CD4-positive, CD25-positive, alpha-beta regulatory T cell (primary cell): ENCODE measurements around the gene PTPRE. TPM values are rescaled to one million over a fixed set of nuclear protein-coding genes. Genes with fewer than 3 reads are reported as not detected.

Source experiments
- ATAC-seq, 2 donors: fragments of 150-1000 bp; cut with Tn5 transposase; one replicate each; pipeline ENCODE4 v1.10.0; 2021; ENCODE audit warnings: low read depth in 2 of 2, moderate number of reproducible peaks in 2 of 2, moderate library complexity in 1 of 2
- DNase-seq, 3 donors: peaks; one replicate each; pipeline versions ENCODE4 v3.0.0 to v3.0.0-alpha.2; 2012 to 2022; ENCODE audit warnings: mixed read lengths in 1 of 3
- H3K27ac ChIP-seq: one replicate; pipeline ENCODE4 v1.7.0; 2013; ENCODE audit warnings: mild to moderate bottlenecking, low read length; ENCODE audit not compliant: insufficient read depth, poor library complexity, severe bottlenecking
- H3K27me3 ChIP-seq: one replicate; pipeline ENCODE4 v1.7.0; 2013; ENCODE audit warnings: low read length; ENCODE audit not compliant: control insufficient read depth, insufficient read depth
- H3K36me3 ChIP-seq: one replicate; pipeline ENCODE4 v1.7.0; 2013; ENCODE audit warnings: mild to moderate bottlenecking, low read length, moderate library complexity; ENCODE audit not compliant: control insufficient read depth, insufficient read depth
- H3K4me1 ChIP-seq: 2 replicates; pipeline ENCODE4 v1.7.0; 2013; ENCODE audit warnings: mild to moderate bottlenecking, low read length; ENCODE audit not compliant: insufficient read depth, control insufficient read depth, poor library complexity, severe bottlenecking
- H3K4me3 ChIP-seq: one replicate; pipeline ENCODE4 v1.7.0; 2013; ENCODE audit warnings: low read depth, mild to moderate bottlenecking, low read length, moderate library complexity
- H3K9me3 ChIP-seq, 2 experiments: 1 replicate in 1 of 2; 2 replicates in 1 of 2; pipeline ENCODE4 v1.7.0; 2013; ENCODE audit warnings: low read length in 2 of 2, mild to moderate bottlenecking in 1 of 2, moderate library complexity in 1 of 2; ENCODE audit not compliant: control insufficient read depth in 2 of 2
- H3K27ac Mint-ChIP-seq, 3 donors: one replicate each; pipeline ENCODE4 v1.8.0; 2020 to 2022; ENCODE audit warnings: mild to moderate bottlenecking in 3 of 3, mixed read lengths in 3 of 3, moderate library complexity in 2 of 3
- H3K27me3 Mint-ChIP-seq: one replicate; pipeline ENCODE4 v1.8.0; 2022; ENCODE audit warnings: mild to moderate bottlenecking, mixed read lengths
- H3K36me3 Mint-ChIP-seq: one replicate; pipeline ENCODE4 v1.8.0; 2020; ENCODE audit warnings: mixed read lengths
- H3K4me1 Mint-ChIP-seq, 4 donors: one replicate each; pipeline ENCODE4 v1.8.0; 2020 to 2022; ENCODE audit warnings: mixed read lengths in 4 of 4, mild to moderate bottlenecking in 1 of 4
- H3K4me3 Mint-ChIP-seq, 4 donors: one replicate each; pipeline ENCODE4 v1.8.0; 2020 to 2022; ENCODE audit warnings: mild to moderate bottlenecking in 4 of 4, mixed read lengths in 4 of 4, moderate library complexity in 3 of 4
- H3K9me3 Mint-ChIP-seq, 7 donors: one replicate each; pipeline ENCODE4 v1.8.0; 2020 to 2022; ENCODE audit warnings: mixed read lengths in 7 of 7, mild to moderate bottlenecking in 3 of 7, moderate library complexity in 2 of 7
- polyA plus RNA-seq, 4 donors: library from polyadenylated mRNA; unstranded; fragments of 300-500 nt; fragmentation: Illumina TruSeq; gene quantifications; one replicate each; pipeline ENCODE4 v1.2.3, GENCODE V29; 2021
- total RNA-seq: library from RNA; stranded (reverse); gene quantifications from one replicate; pipeline ENCODE4 v1.2.3, GENCODE V29; 2022

Gene PTPRE
- total and polyA plus RNA-seq, 5 donors from 2014 or later: 10.0 to 63.9 (median 13.7) TPM

DNA sequence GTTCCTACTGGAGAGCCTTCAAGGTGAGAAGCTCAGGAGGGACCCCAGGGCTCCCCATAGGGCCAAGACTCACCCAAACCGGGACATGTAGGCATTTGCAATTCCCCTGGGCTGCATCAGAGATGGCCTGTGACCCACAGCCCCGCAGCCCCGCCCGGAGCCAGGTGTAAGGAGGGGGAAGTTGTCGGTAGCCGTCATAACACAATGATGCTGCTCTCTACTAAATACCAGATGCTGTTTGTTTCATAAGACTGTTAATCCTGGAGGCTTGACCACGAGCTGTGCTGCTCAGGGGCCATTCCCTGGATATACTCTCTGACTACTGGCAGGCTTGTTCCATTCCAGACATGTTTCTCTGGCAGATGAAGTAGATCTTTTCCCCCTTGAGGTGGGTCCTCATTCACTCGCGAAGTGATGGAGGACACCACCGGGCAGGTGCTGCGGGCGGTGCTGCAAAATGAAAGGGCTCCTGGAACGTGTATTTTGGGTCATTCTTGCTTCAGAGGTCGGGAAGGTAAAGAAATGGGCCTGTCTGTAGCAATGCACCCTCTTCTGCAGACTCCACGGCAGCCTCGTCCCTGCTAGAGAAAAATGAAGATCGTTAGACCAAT is 158.2 kb downstream of the PTPRE start:
- ATAC-seq: no peak
- Histone ChIP-seq H3K27ac (peak overlapping the region; percentile 85), H3K4me3 (peak overlapping the region; percentile 62), H3K4me1 (peaks cover 47% of the 10 kb centered on the region), H3K36me3 (peaks cover 51% of the 10 kb centered on the region), H3K9me3 (no peaks in the 10 kb centered on the region), H3K27me3 (no peaks in the 10 kb centered on the region)
- H3K36me3 Mint-ChIP-seq: peaks cover 55% of the 10 kb centered on the region
- H3K9me3 Mint-ChIP-seq: no peaks in the 10 kb centered on the region
- H3K27ac Mint-ChIP-seq: peak overlapping the region; percentile 92 to 99 (median 94)
- H3K27me3 Mint-ChIP-seq: no peaks in the 10 kb centered on the region
- DNase-seq: no peak
- H3K4me1 Mint-ChIP-seq: peaks cover 36 to 75% (median 60%) of the 10 kb centered on the region in 4 donors
- peak overlapping the region; percentile 83 to 88 (median 86) for H3K4me3 Mint-ChIP-seq

DNA sequence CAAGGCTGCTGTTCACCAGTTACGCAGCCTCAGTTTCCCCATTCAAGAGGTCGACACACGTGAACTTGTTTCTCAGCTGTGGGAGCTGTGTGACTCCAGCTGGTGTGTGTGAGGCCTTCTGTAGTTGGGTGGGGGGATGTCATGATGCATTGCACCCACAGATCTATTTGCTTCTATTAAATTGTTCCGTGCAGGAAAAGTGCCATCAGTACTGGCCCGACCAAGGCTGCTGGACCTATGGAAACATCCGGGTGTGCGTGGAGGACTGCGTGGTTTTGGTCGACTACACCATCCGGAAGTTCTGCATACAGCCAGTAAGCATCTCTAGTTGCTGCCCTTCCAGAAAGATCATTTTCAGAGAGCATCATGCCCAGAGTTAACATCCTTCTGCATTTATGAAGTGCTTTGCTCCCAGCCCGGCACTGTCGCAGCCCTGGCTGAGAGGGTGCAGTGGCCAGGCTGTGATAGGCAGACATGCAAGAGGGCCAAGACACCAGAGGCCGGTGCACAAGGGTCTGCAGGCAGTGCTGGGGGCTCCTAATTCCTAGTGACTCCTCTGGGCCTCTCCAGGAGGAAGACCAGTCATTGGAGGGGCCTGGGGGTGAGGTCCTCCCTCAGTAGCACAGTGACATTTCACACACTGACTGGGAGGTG is 159.1 kb downstream of the PTPRE start:
- Mint-ChIP-seq H3K4me3 (peak overlapping the region in 3 of 4 donors; percentile 8 to 87 (median 83)), H3K27ac (peak overlapping the region in 2 of 3 donors; percentile 59 to 92), H3K4me1 (peaks cover 32 to 68% (median 56%) of the 10 kb centered on the region in 4 donors), H3K27me3 (no peaks in the 10 kb centered on the region), H3K36me3 (peaks cover 47% of the 10 kb centered on the region), H3K9me3 (no peaks in the 10 kb centered on the region)
- H3K36me3 ChIP-seq: peaks cover 52% of the 10 kb centered on the region
- H3K4me3 ChIP-seq: no peak overlapping the region
- no peak overlapping the region for H3K27ac ChIP-seq
- DNase-seq: no peak
- no peaks in the 10 kb centered on the region for H3K9me3 ChIP-seq
- H3K27me3 ChIP-seq: no peaks in the 10 kb centered on the region
- no peak for ATAC-seq
- H3K4me1 ChIP-seq: peaks cover 47% of the 10 kb centered on the region

DNA sequence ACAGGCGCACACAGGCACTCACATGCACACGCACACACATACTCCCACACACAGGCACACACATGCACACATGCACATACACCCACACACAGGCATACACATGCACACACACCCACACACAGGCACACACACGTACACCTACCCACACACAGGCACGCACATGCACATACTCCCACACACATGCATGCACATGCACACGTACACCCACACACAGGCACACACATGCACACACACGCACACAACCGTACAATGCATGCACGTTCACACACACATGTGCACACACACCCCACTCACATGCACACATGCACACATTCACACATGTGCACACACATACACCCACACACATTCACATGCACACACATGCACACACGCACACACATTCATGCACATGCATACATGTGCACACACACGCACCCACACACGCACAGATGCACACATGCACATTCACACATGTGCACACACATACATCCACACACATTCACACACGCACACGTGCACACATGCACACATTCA is 160.0 kb downstream of the PTPRE start:
- peaks cover 44% of the 10 kb centered on the region for H3K4me1 ChIP-seq
- no peaks in the 10 kb centered on the region for H3K9me3 ChIP-seq
- Mint-ChIP-seq H3K9me3 (no peaks in the 10 kb centered on the region), H3K27ac (peak overlapping the region in 2 of 3 donors; percentile 81 to 92), H3K4me3 (peak overlapping the region in 2 of 4 donors; percentile 23 to 52), H3K27me3 (no peaks in the 10 kb centered on the region), H3K36me3 (peaks cover 47% of the 10 kb centered on the region), H3K4me1 (peaks cover 30 to 62% (median 52%) of the 10 kb centered on the region in 4 donors)
- H3K4me3 ChIP-seq: no peak overlapping the region
- H3K27me3 ChIP-seq: no peaks in the 10 kb centered on the region
- DNase-seq (no peak), ATAC-seq (no peak)
- peaks cover 56% of the 10 kb centered on the region for H3K36me3 ChIP-seq
- H3K27ac ChIP-seq: no peak overlapping the region

DNA sequence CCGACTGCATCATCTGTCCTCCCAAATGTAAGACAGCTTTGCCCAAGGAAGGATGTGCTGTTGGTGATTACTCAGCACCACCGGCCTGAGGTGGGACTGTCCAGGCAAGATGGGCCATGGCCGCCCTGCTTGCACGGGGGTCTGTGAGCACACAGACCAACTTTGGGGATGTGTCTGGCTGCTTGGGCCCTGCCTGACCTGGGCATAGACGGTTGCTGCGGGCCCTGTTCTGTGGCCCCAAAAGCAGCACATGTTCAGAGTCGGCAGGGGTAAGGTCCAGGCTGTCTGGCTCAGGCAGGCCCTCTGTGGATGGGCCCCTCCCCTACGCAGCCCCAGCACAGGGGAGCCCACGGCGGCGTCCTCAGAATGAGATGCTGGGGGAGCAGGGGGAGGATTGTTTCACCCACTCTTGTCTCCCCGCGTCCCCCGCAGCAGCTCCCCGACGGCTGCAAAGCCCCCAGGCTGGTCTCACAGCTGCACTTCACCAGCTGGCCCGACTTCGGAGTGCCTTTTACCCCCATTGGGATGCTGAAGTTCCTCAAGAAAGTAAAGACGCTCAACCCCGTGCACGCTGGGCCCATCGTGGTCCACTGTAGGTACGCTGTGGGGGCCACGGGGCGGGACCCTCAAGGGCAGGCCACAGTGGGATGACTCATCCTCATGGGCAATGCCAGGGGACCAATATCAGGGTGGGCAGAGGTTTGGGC is 160.9 kb downstream of the PTPRE start:
- Mint-ChIP-seq H3K4me3 (peak overlapping the region in 1 of 4 donors; percentile 23), H3K27me3 (no peaks in the 10 kb centered on the region), H3K4me1 (peaks cover 24 to 52% (median 43%) of the 10 kb centered on the region in 4 donors), H3K36me3 (peaks cover 50% of the 10 kb centered on the region), H3K9me3 (no peaks in the 10 kb centered on the region), H3K27ac (no peak overlapping the region)
- Histone ChIP-seq H3K4me1 (peaks cover 35% of the 10 kb centered on the region), H3K27me3 (no peaks in the 10 kb centered on the region), H3K9me3 (no peaks in the 10 kb centered on the region), H3K36me3 (peaks cover 62% of the 10 kb centered on the region), H3K4me3 (no peak overlapping the region), H3K27ac (no peak overlapping the region)
- DNase-seq: no peak
- ATAC-seq: no peak

DNA sequence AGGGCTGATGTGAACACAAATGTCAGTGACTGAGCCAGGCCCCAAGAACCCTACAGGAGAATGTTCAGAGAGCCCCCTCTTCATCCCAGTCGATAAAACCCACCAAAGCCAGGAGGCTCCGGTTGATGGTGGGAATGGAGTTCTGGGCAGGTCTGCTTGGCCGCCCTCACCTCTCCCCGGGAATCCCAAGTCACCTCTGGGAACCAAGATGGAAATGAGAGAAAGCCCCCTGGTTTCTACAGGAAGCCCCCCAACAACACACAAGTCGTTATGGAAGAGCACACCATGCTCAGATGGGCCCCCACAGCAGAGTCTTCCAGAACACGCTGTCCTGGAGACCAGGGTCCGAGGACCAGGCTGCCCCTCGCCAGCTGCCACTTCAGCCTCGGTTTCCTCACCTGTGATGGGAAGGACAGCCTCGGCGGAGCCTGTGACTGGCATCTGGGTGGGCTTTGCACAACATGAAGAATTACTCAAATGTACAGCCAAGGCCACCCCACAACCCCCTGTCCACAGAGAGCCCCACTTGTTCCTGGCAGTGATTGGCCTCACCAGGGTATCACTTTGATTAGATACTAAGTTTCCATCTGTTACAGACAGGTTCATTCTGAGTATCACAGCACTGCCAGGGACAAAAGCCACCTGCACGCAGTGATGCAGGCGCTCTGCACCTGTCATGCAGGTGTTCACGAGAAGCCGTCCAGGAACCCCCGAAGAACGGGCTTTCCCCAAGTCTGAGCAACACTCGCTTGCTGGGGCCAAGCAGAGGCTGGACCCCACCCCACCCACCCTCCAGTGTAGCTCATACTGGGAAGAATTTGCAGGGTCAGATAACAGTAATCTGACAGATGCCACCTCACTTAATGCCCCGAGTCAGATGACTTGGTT is 161.7 kb downstream of the PTPRE start:
- Mint-ChIP-seq H3K4me1 (peaks cover 21 to 48% (median 35%) of the 10 kb centered on the region in 4 donors), H3K27ac (peak overlapping the region in 2 of 3 donors; percentile 56 to 78), H3K27me3 (no peaks in the 10 kb centered on the region), H3K4me3 (peak overlapping the region in 1 of 4 donors; percentile 34), H3K9me3 (no peaks in the 10 kb centered on the region), H3K36me3 (peaks cover 58% of the 10 kb centered on the region)
- no peaks in the 10 kb centered on the region for H3K27me3 ChIP-seq
- H3K27ac ChIP-seq: no peak overlapping the region
- H3K4me3 ChIP-seq: no peak overlapping the region
- no peaks in the 10 kb centered on the region for H3K9me3 ChIP-seq
- ATAC-seq (no peak), DNase-seq (no peak)
- peaks cover 70% of the 10 kb centered on the region for H3K36me3 ChIP-seq
- peaks cover 27% of the 10 kb centered on the region for H3K4me1 ChIP-seq

DNA sequence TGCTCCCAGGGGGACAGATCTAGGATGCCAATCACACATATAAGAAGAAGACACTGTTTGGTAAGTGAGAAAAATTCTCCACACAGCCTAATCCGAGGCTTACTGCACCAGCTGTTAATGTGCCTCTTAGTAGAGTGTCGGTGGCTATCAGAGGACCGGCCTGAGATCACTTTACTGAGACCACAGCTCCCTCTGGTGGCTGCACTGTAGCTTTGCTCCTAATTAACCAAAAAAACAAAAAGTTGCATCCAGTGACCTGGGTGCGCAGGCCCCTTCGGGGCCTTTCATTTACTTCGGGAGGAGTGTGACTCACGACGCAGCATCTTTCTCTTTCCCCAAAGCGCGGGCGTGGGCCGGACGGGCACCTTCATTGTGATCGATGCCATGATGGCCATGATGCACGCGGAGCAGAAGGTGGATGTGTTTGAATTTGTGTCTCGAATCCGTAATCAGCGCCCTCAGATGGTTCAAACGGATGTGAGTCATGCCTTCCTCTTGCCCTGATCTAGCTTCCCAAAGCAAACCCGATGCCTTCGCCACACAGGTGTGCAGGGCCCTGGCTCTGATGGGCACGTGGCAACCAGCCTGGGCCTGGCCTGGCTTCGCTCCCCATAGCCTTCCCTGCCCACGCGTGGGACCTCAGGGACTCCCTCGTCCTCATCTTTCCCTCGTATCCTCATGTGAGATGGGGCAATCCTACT is 162.6 kb downstream of the PTPRE start:
- Histone ChIP-seq H3K9me3 (no peaks in the 10 kb centered on the region), H3K27ac (no peak overlapping the region), H3K27me3 (no peaks in the 10 kb centered on the region), H3K36me3 (peaks cover 77% of the 10 kb centered on the region), H3K4me3 (no peak overlapping the region), H3K4me1 (peaks cover 18% of the 10 kb centered on the region)
- Mint-ChIP-seq H3K9me3 (no peaks in the 10 kb centered on the region), H3K36me3 (peaks cover 61% of the 10 kb centered on the region), H3K27ac (peak overlapping the region in 2 of 3 donors; percentile 56 to 78), H3K4me1 (peaks cover 23 to 42% (median 30%) of the 10 kb centered on the region in 4 donors), H3K27me3 (no peaks in the 10 kb centered on the region), H3K4me3 (peak overlapping the region in 2 of 4 donors; percentile 34 to 48)
- DNase-seq: peak; percentile 67 to 86 (median 80)
- peak; percentile 56 to 57 for ATAC-seq
